GM18868 (cell line): ENCODE results near the gene RYR1.
"Not testable (repeated sequence)": the region's sequence is repeated elsewhere in the genome, so short reads cannot be mapped to it uniquely, and the experiment has no call there.

Experiments
- ATAC-seq: cut with Tn5 transposase; IDR thresholded peaks from one replicate; pipeline ENCODE4 v1.9.1; 2021; ENCODE audit warnings: mild to moderate bottlenecking, moderate library complexity; ENCODE audit not compliant: unreplicated experiment

RYR1 gene

DNA sequence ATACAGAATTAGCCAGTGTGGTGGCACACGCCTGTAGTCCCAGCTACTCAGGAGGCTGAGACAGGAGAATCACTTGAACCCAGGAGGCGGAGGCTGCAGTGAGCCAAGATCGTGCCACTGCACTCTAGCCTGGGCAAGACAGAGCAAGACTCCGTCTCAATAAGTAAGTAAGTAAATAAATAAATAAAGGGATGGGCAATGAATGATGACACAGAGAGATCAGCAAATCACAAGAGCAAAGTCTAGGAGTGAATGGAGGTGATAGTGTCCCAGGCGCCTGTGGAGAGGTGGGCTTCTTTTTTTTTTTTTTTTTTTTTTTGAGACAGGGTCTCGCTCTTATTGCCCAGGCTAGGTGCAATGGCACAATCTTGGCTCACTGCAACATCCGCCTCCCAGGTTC lies 125.4 kb downstream of the RYR1 start:
- ATAC-seq = not testable (repeated sequence)

DNA sequence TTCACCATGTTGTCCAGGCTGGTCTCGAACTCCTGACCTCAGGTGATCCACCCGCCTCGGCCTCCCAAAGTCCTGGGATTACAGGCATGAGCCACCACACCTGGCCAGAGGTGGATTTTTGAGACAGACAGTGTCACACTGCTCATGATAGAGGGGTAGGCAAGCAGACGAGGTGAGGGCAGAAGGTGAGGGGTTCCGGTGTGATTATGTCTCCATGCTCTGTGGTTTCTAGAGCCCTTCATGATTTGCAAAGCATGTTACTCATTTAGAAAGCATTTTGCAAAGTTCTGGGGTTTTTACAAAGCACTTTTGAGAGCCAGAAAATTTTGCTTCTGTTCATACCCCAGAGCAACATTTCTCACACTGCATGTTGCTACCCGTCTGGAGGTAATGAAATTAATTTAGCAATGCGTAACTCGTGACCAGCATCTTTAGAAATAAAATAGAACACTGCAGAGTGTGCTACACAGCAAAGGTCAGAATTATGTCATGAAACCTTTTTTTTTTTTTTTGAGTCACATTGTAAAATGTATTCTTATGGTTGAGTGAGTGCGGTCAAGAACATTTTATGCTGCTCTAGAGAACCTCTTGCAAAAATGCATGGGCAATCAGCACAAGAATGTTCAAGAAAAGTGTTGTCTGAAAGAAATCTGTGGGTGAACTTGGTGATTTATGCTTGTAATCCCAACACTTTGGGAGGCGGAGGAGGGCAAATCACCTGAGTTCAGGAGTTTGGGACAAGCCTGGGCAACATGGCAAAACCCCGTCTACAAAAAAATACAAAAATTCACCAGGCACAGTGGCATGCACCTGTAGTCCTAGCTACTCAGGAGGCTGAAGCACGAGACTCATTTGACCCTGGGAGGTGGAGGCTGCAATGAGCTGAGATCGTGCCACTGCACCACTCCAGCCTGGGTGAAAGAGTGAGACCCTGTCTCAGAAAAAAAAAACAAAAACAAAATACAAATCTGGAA lies 126.2 kb downstream of the RYR1 start:
- peak; percentile 69 for ATAC-seq

DNA sequence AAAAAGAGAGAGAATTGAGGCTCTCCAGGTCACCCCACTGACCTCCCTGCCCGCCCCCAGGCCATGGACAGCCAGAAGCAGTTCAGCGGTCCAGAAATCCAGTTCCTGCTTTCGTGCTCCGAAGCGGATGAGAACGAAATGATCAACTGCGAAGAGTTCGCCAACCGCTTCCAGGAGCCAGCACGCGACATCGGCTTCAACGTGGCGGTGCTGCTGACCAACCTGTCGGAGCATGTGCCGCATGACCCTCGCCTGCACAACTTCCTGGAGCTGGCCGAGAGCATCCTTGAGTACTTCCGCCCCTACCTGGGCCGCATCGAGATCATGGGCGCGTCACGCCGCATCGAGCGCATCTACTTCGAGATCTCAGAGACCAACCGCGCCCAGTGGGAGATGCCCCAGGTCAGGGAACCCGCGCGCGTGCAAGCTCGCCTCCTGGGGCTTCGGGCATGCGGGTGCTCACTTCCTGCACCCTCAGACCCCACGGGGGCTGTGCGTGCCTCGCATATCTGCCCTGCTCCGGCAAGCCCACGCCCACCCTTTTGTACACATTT lies 127.6 kb downstream of the RYR1 start:
- no peak for ATAC-seq

DNA sequence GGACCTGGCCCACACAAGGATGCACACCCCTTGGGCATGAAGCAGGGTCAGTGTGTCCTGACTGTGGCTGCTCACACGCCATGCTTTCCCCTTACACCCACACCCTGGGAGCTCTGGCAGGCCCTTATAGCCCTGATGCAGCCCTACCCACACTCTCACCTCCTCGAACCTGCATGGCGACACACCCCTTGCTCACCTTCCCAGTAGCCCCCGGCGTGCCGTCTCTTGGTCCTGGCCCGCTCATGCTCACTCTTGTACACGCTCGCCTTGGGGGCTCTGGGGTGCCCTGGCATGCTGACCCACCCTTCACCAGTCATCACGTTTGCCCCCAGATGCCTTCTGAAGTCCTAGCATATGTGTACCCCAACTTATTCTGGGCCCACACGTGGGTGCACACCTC lies 128.2 kb downstream of the RYR1 start:
- no peak for ATAC-seq

DNA sequence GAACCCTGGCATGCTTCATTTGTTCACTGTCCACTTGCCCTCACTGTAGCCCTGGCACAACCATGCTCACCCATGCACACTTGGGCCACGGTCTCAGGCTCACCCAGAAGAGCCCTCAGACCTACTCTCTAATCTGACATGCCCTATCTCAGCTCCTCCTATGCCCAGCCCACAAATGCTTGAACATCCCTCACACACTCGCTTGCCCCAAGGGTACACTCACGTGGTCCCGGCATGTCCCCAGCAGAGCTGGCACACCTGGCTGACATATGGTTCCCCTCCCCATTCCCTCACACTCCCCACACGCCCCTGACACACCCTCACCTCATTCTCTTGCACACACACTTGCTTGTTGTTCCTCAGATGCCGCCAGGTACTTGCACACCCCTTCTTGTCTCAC lies 128.6 kb downstream of the RYR1 start:
- ATAC-seq = no peak

DNA sequence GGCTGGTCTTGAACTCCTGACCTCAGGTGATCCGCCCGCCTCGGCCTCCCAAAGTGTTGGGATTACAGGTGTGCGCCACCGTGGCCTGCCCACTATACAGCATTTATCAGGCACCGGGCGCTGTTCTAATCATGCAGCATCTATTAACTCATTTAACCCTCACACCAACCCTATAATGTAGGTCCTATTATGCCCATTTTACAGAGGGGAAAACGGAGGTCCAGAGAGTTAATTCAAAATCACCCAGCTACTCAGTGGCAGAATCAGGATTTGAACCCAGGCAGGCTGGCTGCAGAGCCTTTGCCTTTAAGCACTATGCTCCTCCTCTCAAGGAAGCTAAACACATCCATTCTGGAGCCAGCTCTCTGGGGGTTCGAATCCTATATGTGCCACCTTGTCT lies 130.0 kb downstream of the RYR1 start:
- ATAC-seq = no peak

DNA sequence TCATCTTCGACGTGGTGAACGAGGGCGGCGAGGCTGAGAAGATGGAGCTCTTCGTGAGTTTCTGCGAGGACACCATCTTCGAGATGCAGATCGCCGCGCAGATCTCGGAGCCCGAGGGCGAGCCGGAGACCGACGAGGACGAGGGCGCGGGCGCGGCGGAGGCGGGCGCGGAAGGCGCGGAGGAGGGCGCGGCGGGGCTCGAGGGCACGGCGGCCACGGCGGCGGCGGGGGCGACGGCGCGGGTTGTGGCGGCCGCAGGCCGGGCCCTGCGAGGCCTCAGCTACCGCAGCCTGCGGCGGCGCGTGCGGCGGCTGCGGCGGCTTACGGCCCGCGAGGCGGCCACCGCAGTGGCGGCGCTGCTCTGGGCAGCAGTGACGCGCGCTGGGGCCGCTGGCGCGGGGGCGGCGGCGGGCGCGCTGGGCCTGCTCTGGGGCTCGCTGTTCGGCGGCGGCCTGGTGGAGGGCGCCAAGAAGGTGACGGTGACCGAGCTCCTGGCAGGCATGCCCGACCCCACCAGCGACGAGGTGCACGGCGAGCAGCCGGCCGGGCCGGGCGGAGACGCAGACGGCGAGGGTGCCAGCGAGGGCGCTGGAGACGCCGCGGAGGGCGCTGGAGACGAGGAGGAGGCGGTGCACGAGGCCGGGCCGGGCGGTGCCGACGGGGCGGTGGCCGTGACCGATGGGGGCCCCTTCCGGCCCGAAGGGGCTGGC lies 131.6 kb downstream of the RYR1 start:
- no peak for ATAC-seq

DNA sequence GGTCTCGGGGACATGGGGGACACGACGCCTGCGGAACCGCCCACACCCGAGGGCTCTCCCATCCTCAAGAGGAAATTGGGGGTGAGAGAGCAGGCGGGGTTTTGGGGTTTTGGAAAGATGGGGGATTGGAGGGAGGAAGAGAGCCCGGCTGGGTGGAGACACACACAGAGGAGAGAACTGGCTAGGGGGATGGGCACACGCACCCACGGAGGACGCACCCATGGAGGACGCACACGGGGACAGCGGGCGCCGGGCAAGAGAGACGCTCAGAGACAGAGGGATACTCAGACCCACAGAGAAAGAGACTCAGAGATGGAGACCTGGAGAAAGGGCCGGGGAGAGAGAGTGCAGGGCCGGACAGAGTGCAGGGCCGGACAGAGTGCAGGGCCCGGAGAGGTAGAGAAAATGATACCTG lies 132.2 kb downstream of the RYR1 start:
- no peak for ATAC-seq

DNA sequence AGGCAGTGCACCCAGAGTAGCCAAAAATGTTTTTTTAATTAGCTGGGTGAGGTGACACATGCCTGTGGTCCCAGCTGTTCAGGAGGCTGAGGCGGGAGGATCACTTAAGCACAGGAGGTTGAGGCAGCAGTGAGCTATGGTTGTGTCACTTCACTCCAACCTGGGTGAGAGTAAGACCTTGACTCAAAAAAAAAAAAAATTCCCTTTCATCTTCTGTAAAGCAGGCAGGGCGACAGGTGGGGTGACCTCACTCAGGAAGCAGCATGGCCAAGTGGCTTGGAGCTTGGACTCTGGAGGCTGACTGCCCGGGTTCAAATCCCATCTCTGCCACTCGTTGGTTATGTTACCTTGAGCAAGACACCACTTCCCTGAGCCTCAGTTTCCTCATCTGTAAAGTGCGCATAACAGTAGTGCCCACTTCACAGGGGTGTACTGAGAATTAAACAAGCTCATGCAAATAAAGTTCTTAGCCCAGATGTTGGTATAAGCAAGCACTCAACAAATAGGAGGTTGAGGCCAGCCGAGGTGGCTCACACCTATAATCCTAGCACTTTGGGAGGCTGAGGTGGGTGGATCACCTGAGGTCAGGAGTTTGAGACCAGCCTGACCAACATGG lies 136.0 kb downstream of the RYR1 start:
- no peak for ATAC-seq

DNA sequence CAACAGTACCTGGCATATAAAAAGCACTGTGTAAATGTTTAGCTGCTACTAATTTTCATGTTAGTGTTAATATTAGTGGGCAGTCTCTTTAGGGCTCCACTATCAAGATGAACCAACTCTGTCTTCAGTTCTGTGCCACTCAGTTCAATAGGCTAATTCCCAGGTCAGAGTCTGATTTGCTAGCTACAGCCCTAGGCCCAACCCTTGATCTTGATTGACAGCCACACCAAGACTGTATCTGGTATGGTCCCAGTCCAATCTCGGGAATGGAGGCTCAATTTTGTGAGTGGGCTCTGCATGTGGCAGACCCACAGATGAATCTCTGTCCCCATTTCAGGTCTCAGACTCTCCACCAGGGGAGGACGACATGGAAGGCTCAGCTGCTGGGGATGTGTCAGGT lies 138.2 kb downstream of the RYR1 start:
- ATAC-seq = no peak

DNA sequence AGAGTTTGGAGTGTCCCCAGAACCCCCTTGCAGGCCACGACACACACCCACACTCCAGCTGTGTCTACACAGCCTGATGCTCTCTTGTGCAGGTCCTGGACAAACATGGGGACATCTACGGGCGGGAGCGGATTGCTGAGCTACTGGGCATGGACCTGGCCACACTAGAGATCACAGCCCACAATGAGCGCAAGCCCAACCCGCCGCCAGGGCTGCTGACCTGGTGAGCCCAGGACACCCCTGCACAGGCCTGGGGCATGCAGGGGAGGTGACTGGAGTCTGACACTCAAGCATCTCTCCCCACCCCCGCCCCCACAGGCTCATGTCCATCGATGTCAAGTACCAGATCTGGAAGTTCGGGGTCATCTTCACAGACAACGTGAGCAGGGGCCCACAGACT lies 144.3 kb downstream of the RYR1 start:
- no peak for ATAC-seq

DNA sequence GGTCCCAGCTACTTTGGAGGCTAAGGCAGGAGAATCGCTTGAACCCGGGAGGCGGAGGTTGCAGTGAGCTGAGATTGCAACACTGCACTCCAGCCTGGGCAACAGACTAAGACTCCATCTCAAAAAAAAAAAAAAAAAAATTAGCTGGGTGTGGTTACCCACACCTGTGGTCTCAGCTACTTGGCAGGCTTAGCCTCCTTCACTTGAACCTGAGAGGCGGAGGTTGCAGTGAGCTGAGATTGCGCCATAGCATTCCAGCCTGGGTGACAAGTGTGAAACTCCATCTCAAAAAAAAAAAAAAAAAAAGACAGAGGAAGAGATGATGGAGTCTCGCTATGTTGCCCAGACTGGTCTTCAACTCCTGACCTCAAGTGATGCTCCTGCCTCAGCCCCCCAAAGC lies 145.8 kb downstream of the RYR1 start:
- not testable (repeated sequence) for ATAC-seq

DNA sequence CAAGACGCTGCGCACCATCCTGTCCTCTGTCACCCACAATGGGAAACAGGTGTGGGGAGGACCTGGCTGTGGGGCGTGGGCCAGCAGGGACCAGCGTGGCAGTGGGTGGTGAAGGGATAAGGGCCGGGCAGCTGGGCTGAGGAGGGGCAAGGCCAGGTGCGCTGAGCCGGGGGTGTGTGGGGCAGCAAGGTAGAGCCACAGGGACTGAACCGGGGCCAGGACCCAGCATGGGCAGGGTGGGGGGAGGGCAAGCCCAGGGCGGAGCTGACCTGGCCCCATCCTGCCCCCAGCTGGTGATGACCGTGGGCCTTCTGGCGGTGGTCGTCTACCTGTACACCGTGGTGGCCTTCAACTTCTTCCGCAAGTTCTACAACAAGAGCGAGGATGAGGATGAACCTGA lies 146.6 kb downstream of the RYR1 start:
- no peak for ATAC-seq

DNA sequence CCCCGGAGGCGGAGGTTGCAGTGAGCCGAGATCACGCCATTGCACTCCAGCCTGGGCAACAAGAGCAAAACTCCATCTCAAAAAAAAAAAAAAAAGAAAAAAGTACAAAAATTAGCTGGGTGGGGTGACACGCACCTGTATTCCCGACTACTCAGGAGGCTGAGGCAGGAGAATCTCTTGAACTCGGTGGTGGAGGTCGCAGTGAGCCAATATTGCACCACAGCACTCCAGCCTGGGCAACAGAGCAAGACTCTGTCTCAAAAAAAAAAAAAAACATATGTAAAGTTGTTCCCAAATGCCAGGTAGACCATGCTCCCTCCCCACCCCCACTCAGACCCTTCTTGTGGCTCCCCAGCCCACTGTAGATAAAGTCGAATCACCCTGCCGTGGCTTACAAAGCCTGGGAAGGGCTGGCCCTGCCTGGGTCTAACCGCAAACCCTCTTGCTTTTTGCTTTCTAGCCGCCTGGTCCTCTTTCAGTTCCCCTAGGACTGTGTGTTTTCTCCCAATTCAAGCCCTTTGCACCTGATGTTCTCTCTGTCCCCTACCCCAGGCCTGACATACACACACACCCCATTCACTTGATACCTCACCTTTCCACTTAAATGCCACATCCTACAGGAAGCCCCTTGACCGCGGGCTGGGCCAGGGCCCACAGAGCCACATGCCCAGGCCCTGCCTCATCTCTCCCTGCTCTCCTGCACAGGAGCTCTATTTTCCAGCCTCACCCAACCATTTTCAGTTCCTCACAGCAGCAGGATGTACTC lies 149.9 kb downstream of the RYR1 start:
- ATAC-seq = no peak

DNA sequence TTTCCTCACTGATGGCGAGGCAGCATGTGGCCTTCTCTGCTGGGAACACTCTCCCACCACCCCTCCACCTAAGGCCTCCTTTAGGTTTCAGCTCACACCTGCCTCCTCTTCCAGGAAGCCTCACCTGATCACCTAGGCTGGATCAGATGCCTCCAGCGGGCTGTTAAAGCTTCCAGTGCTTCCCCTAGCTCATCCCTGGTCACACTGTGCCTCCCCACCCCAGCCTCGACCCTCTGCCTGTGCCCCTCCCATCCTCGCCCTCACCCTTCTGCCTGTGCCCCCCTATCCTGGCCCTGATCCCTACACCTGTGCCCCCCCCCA lies 150.5 kb downstream of the RYR1 start:
- no peak for ATAC-seq

DNA sequence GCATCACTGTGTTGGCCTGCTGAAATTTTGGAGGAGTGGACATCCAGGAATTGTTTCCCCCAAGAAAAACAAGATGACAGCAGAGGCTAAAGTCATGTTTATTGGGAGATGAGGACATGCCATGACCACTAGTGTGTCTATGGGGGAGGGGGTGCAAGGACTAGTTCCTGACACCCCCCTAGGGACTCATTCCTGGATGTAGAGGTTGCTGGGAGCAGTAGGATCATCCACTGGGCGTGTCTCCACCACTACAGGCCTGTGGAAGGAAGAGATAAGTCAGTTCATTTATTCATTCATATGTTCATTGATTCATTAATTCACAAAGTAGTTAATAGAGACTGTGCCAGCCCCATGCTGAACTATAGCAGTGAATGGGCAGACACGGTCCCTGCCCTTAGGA lies 154.1 kb downstream of the RYR1 start:
- ATAC-seq = no peak

DNA sequence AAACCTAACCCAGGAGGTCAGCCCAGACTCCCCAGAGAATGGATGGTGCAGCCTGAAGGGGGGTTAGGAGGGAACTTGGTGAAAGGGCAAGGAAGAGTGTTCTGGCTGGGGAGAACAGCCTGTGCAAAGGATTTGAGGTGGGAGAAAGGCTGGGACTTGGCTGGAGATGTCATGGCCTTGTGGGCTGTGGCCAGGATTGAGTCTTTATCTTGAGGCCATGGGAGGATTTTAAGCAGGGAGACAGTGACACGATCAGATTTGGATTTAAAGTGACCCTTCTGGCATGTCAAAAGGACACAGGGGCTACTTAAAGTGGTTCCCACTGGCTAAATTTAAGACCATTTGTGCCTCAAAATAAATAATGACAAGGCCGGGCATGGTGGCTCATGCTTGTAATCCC lies 154.6 kb downstream of the RYR1 start:
- no peak for ATAC-seq

DNA sequence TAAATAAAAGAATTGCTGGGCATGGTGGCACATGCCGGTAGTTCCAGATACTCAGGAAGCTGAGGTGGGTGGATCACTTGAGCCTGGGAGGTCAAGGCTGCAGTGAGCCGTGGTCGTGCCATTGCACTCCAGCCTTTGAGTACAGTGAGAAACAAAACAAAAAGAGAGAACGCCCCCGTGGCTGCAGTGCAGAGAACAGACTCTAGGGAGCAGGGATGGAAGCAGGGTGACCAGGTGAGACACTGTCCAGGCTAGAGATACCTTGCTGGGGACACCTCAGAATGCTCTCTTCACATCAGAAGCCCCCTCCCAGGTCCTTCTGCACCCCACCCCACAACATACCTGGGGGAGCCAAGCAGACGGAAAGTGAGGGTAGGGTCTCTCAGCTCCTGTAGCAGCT lies 159.4 kb downstream of the RYR1 start:
- ATAC-seq = no peak

DNA sequence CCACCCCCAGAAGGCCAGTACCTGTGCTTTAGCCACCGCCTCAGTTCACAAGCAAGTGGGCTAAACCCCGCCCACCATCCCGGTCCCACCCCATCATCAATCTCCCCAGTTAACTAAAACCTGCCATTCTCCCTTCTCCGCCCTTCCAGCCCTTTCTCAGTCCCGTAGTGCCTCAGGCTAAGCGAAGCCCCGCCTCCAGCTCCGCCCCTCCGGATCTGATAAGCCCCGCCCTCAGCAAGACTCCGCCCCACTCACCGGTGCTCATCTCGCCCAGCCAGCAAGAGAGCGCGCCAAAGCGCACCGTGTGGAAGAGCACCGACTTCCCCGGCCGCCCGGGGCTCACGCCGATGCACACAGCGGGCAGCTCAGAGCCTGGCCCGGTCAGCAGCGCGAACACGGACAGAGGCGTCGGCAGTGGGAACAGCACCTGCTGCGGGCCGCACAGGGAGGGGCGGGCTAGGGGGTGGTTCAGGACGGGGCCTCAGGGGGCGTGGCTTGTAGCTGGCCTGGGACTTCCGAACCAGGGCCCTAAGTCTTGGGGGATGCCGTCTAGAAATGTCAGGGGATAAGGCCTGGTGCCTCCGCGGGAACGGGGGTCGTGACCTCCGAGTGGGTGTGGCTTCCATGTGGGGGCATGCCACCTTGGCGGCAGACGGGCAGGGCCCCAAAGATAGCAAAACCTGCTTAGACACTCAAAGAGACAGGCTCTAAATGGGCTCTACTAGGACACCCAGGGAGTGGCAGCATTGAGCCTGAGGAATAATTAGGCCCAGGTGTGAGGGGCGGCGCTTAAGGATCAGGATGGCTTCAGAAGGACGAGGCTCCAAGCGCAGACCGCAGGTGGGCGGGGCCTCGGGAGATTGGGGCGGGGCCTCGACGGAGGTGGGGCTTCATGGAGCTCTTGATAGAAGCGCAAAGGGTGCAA lies 162.8 kb downstream of the RYR1 start:
- no peak for ATAC-seq

DNA sequence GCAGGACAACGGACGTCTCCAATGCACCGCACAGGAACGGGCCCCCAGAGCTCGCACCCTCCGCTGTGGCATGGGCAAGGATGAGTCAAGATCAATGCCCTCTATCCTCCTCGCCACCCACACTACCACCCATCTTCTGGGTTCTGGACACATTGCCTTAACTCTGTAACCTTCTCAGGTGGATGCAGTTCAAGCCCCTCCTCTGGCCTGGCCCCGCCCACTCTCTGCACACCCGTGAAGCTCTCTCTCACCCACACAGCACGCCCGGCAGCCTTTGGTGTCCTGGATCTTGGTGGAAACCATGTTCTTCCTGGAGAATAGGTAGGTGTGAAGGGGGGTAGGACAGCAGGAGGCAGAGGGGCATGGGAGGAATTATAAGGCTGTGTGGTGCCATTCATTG lies 163.6 kb downstream of the RYR1 start:
- ATAC-seq = no peak
